Fibroblast of villous mesenchyme (primary cell): ENCODE data around the gene KNOP1. TPM values are rescaled to one million over a fixed set of nuclear protein-coding genes. Genes with fewer than 3 reads are reported as not detected.

ENCODE experiments used
- DNase-seq: peaks from one replicate; pipeline ENCODE4 v3.0.0-alpha.2; 2010; ENCODE audit warnings: low read depth
- H3K4me3 ChIP-seq: 2 replicates; pipeline ENCODE4 v1.5.1; 2011; ENCODE audit warnings: low read depth, mild to moderate bottlenecking, low read length
- total RNA-seq: library from RNA; depleted of rRNA; stranded (reverse); fragments of >200 nt; gene quantifications from 2 replicates; pipeline ENCODE4 v1.2.3, GENCODE V29; 2012
- TF ChIP-seq, protein P1 (sequence below): IDR thresholded peaks from 2 replicates; pipeline ENCODE4 v1.5.1; 2012; ENCODE audit warnings: low read depth, mild to moderate bottlenecking, low read length; ENCODE audit not compliant: insufficient read depth

The KNOP1 gene
- total RNA-seq, 1 donor, result 17.3 TPM

DNA sequence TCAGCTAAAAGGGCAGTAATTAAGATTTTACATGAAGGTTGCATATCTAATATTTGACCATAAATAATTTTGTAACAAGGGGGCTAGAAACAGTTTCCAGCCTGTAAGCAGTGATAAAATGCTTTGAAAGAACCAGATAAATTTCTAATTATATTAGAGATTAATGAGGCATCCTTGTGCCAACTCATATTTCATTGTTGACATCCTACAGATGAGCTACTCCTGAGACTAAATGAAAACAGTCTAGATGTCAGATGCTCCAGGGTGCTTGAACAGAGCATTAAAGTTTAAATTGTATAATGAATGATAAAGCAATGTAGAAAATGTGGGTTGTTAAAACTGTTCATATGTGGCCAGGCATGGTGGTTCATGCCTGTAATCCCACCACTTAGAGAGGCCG, 23.3 kb upstream of the KNOP1 start:
- DNase-seq, result no peak
- no peak overlapping the region for H3K4me3 ChIP-seq

DNA sequence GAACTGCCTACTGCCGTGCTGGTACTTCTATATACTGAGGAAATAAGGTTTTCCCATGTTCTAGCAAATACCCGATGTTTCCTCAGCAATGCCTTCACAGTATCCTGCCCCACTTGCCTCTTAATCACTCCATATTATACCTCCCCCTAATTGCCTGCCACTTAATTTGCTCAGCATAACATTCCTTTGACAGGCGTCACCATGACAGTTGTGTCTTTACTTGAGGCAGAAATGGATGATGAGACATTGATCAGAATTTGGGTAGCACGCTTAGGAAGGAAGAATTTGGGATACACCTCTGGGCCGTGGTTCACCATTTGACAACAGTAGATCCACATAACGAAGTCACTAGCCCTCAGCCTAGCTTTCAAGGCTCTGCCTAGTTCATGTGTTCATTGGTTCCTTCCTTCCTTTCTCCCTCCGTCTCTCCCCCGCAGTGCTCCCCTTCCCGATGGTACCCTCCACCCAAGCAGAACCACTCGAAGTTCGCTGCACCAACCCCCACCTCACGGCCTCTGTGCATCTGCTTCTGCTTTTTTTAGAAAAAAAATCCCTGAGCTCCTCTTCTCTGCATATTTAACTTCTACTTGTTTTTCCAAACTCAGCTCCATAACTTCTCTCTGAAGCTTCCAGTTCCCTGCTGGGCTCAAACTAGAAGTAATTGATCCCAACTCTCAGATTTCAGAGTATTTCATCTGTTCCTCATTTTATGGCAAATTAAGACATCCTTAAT, 19.4 kb upstream of the KNOP1 start:
- DNase-seq, result no peak

More for the DNA sequence above, 23.3 kb upstream of the KNOP1 start:
- TF ChIP-seq, protein P1, sequence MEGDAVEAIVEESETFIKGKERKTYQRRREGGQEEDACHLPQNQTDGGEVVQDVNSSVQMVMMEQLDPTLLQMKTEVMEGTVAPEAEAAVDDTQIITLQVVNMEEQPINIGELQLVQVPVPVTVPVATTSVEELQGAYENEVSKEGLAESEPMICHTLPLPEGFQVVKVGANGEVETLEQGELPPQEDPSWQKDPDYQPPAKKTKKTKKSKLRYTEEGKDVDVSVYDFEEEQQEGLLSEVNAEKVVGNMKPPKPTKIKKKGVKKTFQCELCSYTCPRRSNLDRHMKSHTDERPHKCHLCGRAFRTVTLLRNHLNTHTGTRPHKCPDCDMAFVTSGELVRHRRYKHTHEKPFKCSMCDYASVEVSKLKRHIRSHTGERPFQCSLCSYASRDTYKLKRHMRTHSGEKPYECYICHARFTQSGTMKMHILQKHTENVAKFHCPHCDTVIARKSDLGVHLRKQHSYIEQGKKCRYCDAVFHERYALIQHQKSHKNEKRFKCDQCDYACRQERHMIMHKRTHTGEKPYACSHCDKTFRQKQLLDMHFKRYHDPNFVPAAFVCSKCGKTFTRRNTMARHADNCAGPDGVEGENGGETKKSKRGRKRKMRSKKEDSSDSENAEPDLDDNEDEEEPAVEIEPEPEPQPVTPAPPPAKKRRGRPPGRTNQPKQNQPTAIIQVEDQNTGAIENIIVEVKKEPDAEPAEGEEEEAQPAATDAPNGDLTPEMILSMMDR, result no peak

DNA sequence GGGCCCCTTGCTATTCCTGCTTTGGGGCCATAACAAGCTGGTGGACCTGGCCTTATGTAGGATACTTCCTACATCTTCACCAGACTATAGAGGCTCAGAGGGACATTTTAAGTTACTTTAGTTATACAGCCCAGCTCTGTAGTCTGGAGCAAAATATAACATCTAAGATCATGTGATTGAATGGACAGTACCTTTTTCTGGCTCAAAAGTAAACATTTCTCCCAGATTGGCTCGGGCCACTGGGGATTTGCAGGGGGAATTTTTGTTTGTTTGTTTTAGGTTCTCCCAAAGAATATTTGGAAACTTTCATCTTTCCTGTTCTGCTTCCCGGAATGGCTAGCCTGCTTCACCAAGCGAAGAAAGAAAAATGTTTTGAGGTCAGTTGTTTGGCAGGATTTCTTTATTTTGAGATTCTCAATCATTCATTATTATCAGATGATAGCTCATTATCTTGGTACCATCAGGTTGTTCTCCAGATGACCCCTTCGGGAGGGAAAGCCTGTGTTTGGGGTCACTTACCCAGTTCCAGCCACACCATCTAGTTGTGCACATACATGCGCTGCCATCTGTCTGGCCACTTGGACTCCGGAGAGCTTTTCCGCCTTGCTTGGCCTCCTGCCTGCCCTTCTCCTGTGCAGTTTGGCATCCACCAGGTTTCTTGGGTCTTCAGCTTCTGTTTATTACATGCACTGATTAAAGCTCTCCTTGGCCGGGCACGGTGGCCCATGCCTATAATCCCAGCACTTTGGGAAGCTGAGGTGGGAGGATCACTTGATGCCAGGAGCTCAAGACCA, 17.2 kb upstream of the KNOP1 start:
- TF ChIP-seq, protein P1, result no peak
- no peak overlapping the region for H3K4me3 ChIP-seq
- no peak for DNase-seq

More for the DNA sequence above, 19.4 kb upstream of the KNOP1 start:
- TF ChIP-seq, protein P1, result no peak
- H3K4me3 ChIP-seq, result no peak overlapping the region

DNA sequence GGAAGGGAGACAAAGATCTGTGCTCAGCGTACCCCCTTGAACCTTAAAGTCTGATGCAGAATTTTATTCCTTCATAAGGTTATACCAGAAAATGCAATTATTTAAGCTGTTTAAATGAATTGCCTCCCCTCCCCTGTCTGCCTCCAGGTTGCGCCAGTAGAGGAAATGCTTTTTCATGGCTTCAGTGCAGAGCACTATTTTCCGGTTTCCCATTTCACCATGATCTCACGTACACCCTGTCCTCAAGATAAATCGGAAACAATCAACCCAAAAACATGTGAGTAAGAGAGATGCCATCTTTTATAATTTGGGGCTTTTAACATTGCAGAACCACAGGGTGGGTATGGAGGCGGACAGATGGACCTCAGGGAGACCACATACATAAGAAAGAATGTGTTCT, 15.5 kb upstream of the KNOP1 start:
- no peak overlapping the region for H3K4me3 ChIP-seq
- TF ChIP-seq, protein P1, result no peak
- no peak for DNase-seq

DNA sequence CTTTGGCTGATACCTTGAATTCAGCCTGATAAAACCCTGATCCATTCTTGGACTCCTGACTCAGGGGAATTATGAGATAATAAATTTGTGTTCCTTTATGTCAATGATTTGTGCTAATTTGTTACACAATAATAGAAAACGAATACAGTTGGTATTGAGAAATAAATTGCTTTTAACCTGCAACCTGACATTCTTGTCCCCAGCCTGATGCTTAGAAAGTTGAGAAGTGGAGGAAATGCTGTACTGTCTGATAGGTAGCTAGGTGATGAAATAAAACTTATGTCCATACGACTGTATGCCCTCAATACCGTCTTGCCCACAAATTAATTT, 10.6 kb upstream of the KNOP1 start:
- no peak overlapping the region for H3K4me3 ChIP-seq
- TF ChIP-seq, protein P1, result no peak

DNA sequence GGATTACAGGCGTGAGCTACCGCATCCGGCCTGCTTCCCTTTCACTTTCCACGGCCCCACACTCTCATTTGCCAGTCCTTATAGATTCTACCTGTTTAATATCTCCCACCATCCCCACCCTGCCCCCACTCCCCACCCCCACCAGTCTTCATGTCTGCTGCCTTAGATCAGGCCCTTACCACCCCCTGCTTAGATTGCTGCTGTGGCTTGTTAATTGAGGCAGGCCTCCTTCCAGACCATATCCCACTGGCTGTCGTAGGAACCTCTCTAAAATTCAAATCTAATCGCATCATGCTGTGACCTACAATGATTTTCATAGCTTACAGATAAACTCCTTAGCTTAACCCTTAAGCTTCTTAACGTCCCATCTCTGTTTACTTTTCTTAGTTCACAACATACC, 5.0 kb upstream of the KNOP1 start:
- peak; percentile 46 for DNase-seq
- TF ChIP-seq, protein P1, result no peak

More for the DNA sequence above, 10.6 kb upstream of the KNOP1 start:
- no peak for DNase-seq

More for the DNA sequence above, 5.0 kb upstream of the KNOP1 start:
- H3K4me3 ChIP-seq, result no peak overlapping the region
